Calu3 (cell line): ENCODE data around the gene ATG12. TPM values are rescaled to one million over a fixed set of nuclear protein-coding genes. Genes with fewer than 3 reads are reported as not detected.
"Not testable (repeated sequence)": the region's sequence is repeated elsewhere in the genome, so short reads cannot be mapped to it uniquely, and the experiment has no call there.

ENCODE experiments used
- BruUV-seq: library from RNA; stranded (reverse); fragments of 400-500 nt; replicated peaks from 2 replicates; lab custom pipeline; 2021; lab: Mats Ljungman, UMichigan
- CTCF ChIA-PET: fragments of 300-600 bp; sonication (Branson Sonifier 250); formaldehyde crosslinking; loops from one replicate; lab custom pipeline; 2022; ENCODE audit warnings: antibody characterized with exemption; lab: Charles Lee
- DNase-seq: peaks from one replicate; pipeline ENCODE4 v3.0.0; 2022
- H3K27ac Mint-ChIP-seq: one replicate; pipeline ENCODE4 v1.8.0; 2022; ENCODE audit warnings: mixed read lengths; ENCODE audit not compliant: unreplicated experiment
- H3K27me3 Mint-ChIP-seq: one replicate; pipeline ENCODE4 v1.8.0; 2022; ENCODE audit warnings: mixed read lengths; ENCODE audit not compliant: unreplicated experiment
- H3K36me3 Mint-ChIP-seq: one replicate; pipeline ENCODE4 v1.8.0; 2022; ENCODE audit warnings: mild to moderate bottlenecking, moderate library complexity, mixed read lengths; ENCODE audit not compliant: insufficient read depth, unreplicated experiment
- H3K4me1 Mint-ChIP-seq: one replicate; pipeline ENCODE4 v1.8.0; 2022; ENCODE audit warnings: mild to moderate bottlenecking, low read depth, mixed read lengths; ENCODE audit not compliant: unreplicated experiment
- H3K4me3 Mint-ChIP-seq: one replicate; pipeline ENCODE4 v1.8.0; 2022; ENCODE audit warnings: mild to moderate bottlenecking, low read depth, moderate library complexity, mixed read lengths; ENCODE audit not compliant: unreplicated experiment
- H3K9me3 Mint-ChIP-seq: one replicate; pipeline ENCODE4 v1.8.0; 2022; ENCODE audit warnings: low read depth, mixed read lengths; ENCODE audit not compliant: unreplicated experiment
- intact Hi-C: fragments of 100-400 bp; cut with micrococcal nuclease; formaldehyde crosslinking; loops from one replicate; pipeline ENCODE4 v1.10.0; 2022; ENCODE audit not compliant: unreplicated experiment
- total RNA-seq: library from RNA; stranded (reverse); gene quantifications from 2 replicates; pipeline ENCODE4 v1.2.3, GENCODE V29; 2022
- TF ChIP-seq, protein P1 (sequence below): fragments of 200-600 bp; IDR thresholded peaks from one replicate; pipeline ENCODE4 v1.8.0; 2022; ENCODE audit warnings: antibody characterized with exemption; ENCODE audit not compliant: unreplicated experiment

The ATG12 gene
- total RNA-seq, 1 experiment from 2014 or later: 60.5 TPM

DNA sequence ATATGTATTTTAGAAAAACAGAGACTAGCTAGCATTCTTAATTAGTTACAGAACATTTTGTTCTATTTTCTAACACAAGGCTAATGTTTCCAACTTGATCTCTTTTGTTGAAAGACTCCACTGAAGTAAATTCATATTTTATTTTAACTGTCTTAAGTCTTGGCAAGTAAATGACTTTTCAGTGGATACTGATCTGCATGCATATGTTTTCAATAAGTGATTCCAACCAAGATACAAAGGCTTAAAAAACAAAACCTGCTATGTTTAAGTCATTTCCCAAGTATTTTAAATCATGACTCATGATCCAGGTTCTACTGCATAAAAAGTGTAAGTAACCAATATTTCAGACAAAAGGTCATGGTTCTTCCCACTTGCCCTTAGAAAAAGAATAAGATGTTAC lies 30.6 kb downstream of the ATG12 start:
- Mint-ChIP-seq H3K9me3 (peaks cover 4% of the 10 kb centered on the region), H3K27me3 (peaks cover 24% of the 10 kb centered on the region), H3K4me1 (peaks cover 9% of the 10 kb centered on the region), H3K36me3 (no peaks in the 10 kb centered on the region), H3K4me3 (no peak overlapping the region), H3K27ac (no peak overlapping the region)
- CTCF ChIA-PET: no interaction called here
- TF ChIP-seq, protein P1, sequence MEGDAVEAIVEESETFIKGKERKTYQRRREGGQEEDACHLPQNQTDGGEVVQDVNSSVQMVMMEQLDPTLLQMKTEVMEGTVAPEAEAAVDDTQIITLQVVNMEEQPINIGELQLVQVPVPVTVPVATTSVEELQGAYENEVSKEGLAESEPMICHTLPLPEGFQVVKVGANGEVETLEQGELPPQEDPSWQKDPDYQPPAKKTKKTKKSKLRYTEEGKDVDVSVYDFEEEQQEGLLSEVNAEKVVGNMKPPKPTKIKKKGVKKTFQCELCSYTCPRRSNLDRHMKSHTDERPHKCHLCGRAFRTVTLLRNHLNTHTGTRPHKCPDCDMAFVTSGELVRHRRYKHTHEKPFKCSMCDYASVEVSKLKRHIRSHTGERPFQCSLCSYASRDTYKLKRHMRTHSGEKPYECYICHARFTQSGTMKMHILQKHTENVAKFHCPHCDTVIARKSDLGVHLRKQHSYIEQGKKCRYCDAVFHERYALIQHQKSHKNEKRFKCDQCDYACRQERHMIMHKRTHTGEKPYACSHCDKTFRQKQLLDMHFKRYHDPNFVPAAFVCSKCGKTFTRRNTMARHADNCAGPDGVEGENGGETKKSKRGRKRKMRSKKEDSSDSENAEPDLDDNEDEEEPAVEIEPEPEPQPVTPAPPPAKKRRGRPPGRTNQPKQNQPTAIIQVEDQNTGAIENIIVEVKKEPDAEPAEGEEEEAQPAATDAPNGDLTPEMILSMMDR: no peak
- intact Hi-C loops: no loop called here
- no peak for DNase-seq
- BruUV-seq: no TSS peak

DNA sequence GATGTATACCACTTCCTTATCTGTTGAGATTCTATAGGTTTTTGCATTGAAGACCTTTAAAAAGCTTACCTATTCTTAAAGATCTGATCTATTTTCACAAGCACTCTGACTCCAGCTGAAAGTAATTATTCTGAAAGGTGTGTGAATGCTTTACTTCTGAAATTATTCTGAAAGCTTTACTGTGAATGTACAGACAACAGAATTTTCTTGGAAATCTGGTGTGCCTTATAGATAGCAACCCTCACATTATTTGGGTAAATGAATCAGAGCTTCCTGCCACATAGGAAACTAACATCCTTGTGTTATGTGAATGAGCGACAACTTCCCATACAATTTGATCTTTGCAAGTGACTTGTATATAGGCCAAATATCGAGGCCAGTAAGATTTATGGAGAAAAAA lies 31.4 kb downstream of the ATG12 start:
- BruUV-seq: no TSS peak
- H3K27ac Mint-ChIP-seq: no peak overlapping the region
- H3K4me1 Mint-ChIP-seq: peaks cover 9% of the 10 kb centered on the region
- no peak overlapping the region for H3K4me3 Mint-ChIP-seq
- intact Hi-C loops: no loop called here
- peaks cover 4% of the 10 kb centered on the region for H3K9me3 Mint-ChIP-seq
- H3K36me3 Mint-ChIP-seq: no peaks in the 10 kb centered on the region
- DNase-seq: no peak
- peaks cover 17% of the 10 kb centered on the region for H3K27me3 Mint-ChIP-seq
- CTCF ChIA-PET: interaction anchor here (0.5 kb wide), 1 partner anchor 1649 kb away, joined by 5 read pairs; no protein-coding TSS in a partner anchor
- TF ChIP-seq, protein P1: no peak

DNA sequence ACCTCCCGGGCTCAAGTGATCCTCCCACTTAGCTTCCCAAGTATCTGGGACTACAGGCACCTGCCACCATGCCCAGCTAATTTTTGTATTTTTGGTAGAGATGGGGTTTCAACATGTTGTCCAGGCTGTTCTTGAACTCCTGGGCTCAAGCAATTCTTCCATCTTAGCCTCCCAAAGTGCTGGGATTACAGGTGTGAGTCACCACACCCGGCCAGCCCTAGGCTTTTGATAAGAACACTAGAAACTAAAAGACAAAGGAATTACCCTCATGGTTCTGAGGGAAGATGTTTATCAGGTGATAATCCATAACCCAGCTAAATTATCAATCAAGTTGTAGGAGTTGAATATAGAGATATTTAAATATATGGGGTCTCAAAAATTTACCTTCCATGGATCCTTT lies 33.3 kb downstream of the ATG12 start:
- H3K9me3 Mint-ChIP-seq, H3K27ac Mint-ChIP-seq, CTCF ChIA-PET, BruUV-seq, H3K27me3 Mint-ChIP-seq, H3K4me3 Mint-ChIP-seq, H3K4me1 Mint-ChIP-seq, H3K36me3 Mint-ChIP-seq, intact Hi-C loops, DNase-seq: not testable (repeated sequence)

DNA sequence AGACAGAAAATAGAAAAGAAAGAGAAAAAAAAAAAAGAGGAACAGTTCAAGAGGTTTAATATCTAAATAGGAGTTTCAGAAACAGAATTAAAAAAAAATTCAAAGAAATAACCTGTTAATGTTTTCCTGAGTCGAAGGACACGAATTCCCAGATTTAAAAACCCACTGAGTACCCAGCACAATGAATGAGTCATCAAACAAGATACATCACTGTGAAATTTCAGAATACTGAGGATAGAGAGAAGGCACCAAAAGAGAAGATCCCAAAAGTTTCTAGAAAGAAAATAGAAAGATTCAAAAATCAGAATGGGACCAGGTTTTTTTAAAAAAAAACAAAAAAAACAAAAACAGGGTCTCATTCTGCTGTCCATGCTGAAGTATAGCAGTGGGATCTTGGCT lies 33.7 kb downstream of the ATG12 start:
- H3K9me3 Mint-ChIP-seq: peaks cover 4% of the 10 kb centered on the region
- DNase-seq: no peak

More for the DNA sequence above, 33.7 kb downstream of the ATG12 start:
- Mint-ChIP-seq H3K27me3 (no peaks in the 10 kb centered on the region), H3K27ac (no peak overlapping the region), H3K36me3 (no peaks in the 10 kb centered on the region), H3K4me3 (no peak overlapping the region), H3K4me1 (peaks cover 9% of the 10 kb centered on the region)
- TF ChIP-seq, protein P1: no peak
- intact Hi-C loops: no loop called here
- CTCF ChIA-PET: no interaction called here
- BruUV-seq: no TSS peak
